ENCODE results near the gene GFRA1.

Gene GFRA1

DNA sequence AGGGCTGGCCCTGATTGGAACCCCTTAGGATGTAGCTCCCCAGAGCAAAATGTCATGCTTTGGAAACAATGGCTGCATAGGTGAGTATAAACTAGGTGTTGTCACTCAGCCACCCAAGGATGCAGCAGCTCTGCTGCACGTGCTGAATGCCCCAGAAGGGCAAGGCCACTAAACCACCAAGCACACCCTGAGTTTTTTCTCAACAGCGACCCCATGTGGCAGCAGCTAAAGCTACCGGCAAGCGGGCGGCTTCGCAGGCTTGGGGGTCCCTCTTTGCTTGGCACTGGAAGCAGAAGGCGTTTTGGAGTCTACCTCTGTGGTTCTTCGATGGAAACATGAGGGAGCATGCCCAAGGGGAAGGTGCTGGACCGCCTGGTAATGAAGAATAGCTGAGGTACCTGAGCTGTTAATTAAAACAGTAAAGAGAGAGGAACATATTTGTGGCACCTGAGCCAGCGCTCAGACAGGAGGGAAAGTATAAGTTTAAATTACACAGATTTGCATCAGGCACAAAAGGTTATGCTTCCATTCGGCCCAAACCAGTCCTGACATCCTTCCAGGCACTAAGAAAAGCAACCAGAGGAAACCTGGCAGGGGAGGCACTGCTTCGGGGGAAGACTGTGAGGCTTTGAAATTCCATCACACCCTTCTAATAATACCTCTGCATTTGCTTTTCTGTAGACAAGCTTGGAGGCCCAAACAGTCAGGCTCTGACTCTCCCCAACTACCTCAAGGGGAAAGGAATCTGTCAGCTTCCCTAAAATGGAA lies 152.1 kb downstream of the GFRA1 start:
- H3K36me3 ChIP-seq (ENCODE audit: low read depth), result no peaks in the 10 kb centered on the region
- H3K27ac ChIP-seq (ENCODE audit: poor library complexity, severe bottlenecking), result no peak overlapping the region
- ATAC-seq (ENCODE audit: low read depth), result no peak
- DNase-seq (ENCODE audit: low spot score), result no peak
- H3K4me1 ChIP-seq (ENCODE audit: insufficient read depth, poor library complexity, severe bottlenecking), result no peaks in the 10 kb centered on the region
- H3K9me3 ChIP-seq (ENCODE audit: severe bottlenecking), result no peaks in the 10 kb centered on the region
- no peak overlapping the region for H3K4me3 ChIP-seq (ENCODE audit: severe bottlenecking)
- TF ChIP-seq, protein P1, sequence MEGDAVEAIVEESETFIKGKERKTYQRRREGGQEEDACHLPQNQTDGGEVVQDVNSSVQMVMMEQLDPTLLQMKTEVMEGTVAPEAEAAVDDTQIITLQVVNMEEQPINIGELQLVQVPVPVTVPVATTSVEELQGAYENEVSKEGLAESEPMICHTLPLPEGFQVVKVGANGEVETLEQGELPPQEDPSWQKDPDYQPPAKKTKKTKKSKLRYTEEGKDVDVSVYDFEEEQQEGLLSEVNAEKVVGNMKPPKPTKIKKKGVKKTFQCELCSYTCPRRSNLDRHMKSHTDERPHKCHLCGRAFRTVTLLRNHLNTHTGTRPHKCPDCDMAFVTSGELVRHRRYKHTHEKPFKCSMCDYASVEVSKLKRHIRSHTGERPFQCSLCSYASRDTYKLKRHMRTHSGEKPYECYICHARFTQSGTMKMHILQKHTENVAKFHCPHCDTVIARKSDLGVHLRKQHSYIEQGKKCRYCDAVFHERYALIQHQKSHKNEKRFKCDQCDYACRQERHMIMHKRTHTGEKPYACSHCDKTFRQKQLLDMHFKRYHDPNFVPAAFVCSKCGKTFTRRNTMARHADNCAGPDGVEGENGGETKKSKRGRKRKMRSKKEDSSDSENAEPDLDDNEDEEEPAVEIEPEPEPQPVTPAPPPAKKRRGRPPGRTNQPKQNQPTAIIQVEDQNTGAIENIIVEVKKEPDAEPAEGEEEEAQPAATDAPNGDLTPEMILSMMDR (IDR thresholded peaks at IDR 0.05; ENCODE audit: poor library complexity, severe bottlenecking), result no peak
- no peaks in the 10 kb centered on the region for H3K27me3 ChIP-seq (ENCODE audit: insufficient read depth, poor library complexity, severe bottlenecking)

DNA sequence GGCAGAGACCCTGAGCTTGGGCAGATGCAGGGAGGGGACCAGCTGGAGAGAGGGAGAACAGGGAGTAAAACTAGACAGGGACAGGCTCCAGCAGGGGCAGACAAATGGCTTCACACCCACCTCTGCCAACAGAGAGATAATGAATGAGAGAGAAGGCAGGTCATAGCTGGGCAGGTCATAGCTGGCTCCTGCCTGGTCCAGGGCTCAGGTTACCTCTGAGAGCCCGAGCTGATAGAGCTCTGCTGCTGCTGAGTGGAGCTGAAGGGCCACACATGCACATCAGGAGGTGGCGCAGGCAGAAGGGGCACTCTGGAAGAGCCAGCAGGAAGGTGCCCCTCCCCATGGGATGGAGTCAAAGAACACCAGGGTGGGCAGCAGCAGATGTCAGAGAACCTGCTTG lies 154.2 kb downstream of the GFRA1 start:
- Histone ChIP-seq H3K4me1 (ENCODE audit: insufficient read depth, poor library complexity, severe bottlenecking) (no peaks in the 10 kb centered on the region), H3K9me3 (ENCODE audit: severe bottlenecking) (no peaks in the 10 kb centered on the region), H3K27ac (ENCODE audit: poor library complexity, severe bottlenecking) (no peak overlapping the region), H3K27me3 (ENCODE audit: insufficient read depth, poor library complexity, severe bottlenecking) (no peaks in the 10 kb centered on the region), H3K36me3 (ENCODE audit: low read depth) (no peaks in the 10 kb centered on the region), H3K4me3 (ENCODE audit: severe bottlenecking) (no peak overlapping the region)
- DNase-seq (ENCODE audit: low spot score) (no peak), ATAC-seq (ENCODE audit: low read depth) (no peak)
- TF ChIP-seq, protein P1 (IDR thresholded peaks at IDR 0.05; ENCODE audit: poor library complexity, severe bottlenecking), result no peak

DNA sequence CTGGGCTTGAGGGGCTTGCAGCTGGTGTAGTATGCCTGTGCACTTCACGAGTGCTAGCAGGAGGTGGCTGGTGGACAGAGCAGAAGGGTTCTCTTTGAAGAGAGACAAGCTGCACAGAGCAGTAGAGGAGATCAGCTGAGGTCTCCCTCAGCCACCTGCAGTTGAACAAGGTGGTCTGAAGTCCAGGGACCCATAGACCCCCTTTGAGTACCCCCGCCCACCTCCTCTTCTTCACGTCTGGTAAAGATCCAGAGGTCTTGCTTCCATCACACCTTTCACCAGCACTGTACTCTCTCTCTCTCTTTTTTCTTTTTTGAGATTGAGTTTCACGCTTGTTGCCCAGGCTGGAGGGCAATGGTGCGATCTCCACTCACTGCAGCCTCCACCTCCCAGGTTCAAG lies 157.2 kb downstream of the GFRA1 start:
- DNase-seq (ENCODE audit: low spot score) (no peak), ATAC-seq (ENCODE audit: low read depth) (no peak)
- H3K4me1 ChIP-seq (ENCODE audit: insufficient read depth, poor library complexity, severe bottlenecking), result no peaks in the 10 kb centered on the region
- H3K36me3 ChIP-seq (ENCODE audit: low read depth), result no peaks in the 10 kb centered on the region
- TF ChIP-seq, protein P1 (IDR thresholded peaks at IDR 0.05; ENCODE audit: poor library complexity, severe bottlenecking), result no peak
- no peaks in the 10 kb centered on the region for H3K9me3 ChIP-seq (ENCODE audit: severe bottlenecking)
- no peaks in the 10 kb centered on the region for H3K27me3 ChIP-seq (ENCODE audit: insufficient read depth, poor library complexity, severe bottlenecking)
- H3K27ac ChIP-seq (ENCODE audit: poor library complexity, severe bottlenecking), result no peak overlapping the region
- no peak overlapping the region for H3K4me3 ChIP-seq (ENCODE audit: severe bottlenecking)

DNA sequence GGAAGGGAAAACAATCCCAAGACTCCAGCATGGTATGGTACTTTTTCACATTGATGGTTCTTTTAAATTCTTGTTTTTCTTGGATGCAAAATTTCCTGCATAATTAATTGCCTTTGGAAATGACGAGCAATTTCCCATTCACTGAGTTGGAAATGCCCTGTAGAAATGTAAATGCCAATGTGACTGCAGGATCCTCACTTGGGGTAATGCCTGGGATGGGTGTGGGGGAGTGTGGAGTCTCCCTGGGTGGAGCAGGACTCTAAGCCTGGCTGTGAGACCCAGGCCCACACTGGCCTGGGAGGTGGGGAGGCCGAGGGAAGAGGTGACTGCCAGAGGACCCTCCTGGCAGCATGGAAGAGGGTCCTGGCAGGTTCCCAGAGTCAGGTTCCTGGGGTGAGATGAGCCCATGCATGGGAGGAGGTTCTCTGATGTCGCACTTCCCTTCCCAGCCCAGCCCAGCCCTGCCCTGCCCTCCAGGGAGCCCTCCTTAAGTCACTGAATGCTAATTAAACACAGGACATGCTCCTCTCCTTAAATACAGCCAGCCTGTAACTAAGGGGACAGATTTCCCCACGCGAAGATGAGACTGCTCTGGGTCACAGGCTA lies 157.9 kb downstream of the GFRA1 start:
- no peaks in the 10 kb centered on the region for H3K9me3 ChIP-seq (ENCODE audit: severe bottlenecking)
- H3K27ac ChIP-seq (ENCODE audit: poor library complexity, severe bottlenecking), result no peak overlapping the region
- no peak for ATAC-seq (ENCODE audit: low read depth)

More for the DNA sequence above, 157.9 kb downstream of the GFRA1 start:
- no peaks in the 10 kb centered on the region for H3K27me3 ChIP-seq (ENCODE audit: insufficient read depth, poor library complexity, severe bottlenecking)
- TF ChIP-seq, protein P1 (IDR thresholded peaks at IDR 0.05; ENCODE audit: poor library complexity, severe bottlenecking), result no peak
- no peak overlapping the region for H3K4me3 ChIP-seq (ENCODE audit: severe bottlenecking)
- DNase-seq (ENCODE audit: low spot score), result no peak
- no peaks in the 10 kb centered on the region for H3K36me3 ChIP-seq (ENCODE audit: low read depth)
- H3K4me1 ChIP-seq (ENCODE audit: insufficient read depth, poor library complexity, severe bottlenecking), result no peaks in the 10 kb centered on the region
